Colon (tissue), 2 donors: ENCODE data around the gene RFTN2.
"Not testable (repeated sequence)": the region's sequence is repeated elsewhere in the genome, so short reads cannot be mapped to it uniquely, and the experiment has no call there.

Source experiments
- FAIRE-seq: peaks from 2 replicates; lab custom pipeline; 2012; peaks lifted over from hg19 to GRCh38; lab: Jason Lieb, UNC
- donor health status: control.
- donor health status: control.

The RFTN2 gene

GRCh38 chr2:197600306-197600705, 75.1 kb downstream of the RFTN2 start:
- no peak for FAIRE-seq

GRCh38 chr2:197599285-197599965, 76.0 kb downstream of the RFTN2 start:
- no peak for FAIRE-seq

- FAIRE-seq, result no peak
Measured at GRCh38 chr2:197598450-197598849, 76.9 kb downstream of the RFTN2 start.

- no peak for FAIRE-seq
Measured at GRCh38 chr2:197597166-197597565, 78.2 kb downstream of the RFTN2 start.

- no peak for FAIRE-seq
Measured at GRCh38 chr2:197596766-197597165, 78.6 kb downstream of the RFTN2 start.

- no peak for FAIRE-seq
Measured at GRCh38 chr2:197591339-197592072, 83.9 kb downstream of the RFTN2 start.

GRCh38 chr2:197587255-197587654, 88.1 kb downstream of the RFTN2 start:
- not testable (repeated sequence) for FAIRE-seq

GRCh38 chr2:197580166-197580565, 95.2 kb downstream of the RFTN2 start:
- FAIRE-seq, result not testable (repeated sequence)

- not testable (repeated sequence) for FAIRE-seq
Measured at GRCh38 chr2:197578294-197578693, 97.1 kb downstream of the RFTN2 start.

GRCh38 chr2:197577446-197577845, 97.9 kb downstream of the RFTN2 start:
- no peak for FAIRE-seq

GRCh38 chr2:197576631-197577030, 98.8 kb downstream of the RFTN2 start:
- FAIRE-seq, result no peak

GRCh38 chr2:197575987-197576386, 99.4 kb downstream of the RFTN2 start:
- FAIRE-seq, result no peak

GRCh38 chr2:197573608-197574007, 101.8 kb downstream of the RFTN2 start:
- FAIRE-seq, result no peak

GRCh38 chr2:197571627-197572271, 103.6 kb downstream of the RFTN2 start:
- no peak for FAIRE-seq

GRCh38 chr2:197560146-197560665, 115.2 kb downstream of the RFTN2 start:
- no peak for FAIRE-seq

- no peak for FAIRE-seq
Measured at GRCh38 chr2:197559681-197560080, 115.7 kb downstream of the RFTN2 start.

- FAIRE-seq, result no peak
Measured at GRCh38 chr2:197558393-197558792, 117.0 kb downstream of the RFTN2 start.

- FAIRE-seq, result no peak
Measured at GRCh38 chr2:197556456-197556855, 118.9 kb downstream of the RFTN2 start.

GRCh38 chr2:197555467-197555866, 119.9 kb downstream of the RFTN2 start:
- FAIRE-seq, result no peak

GRCh38 chr2:197551260-197551659, 124.1 kb downstream of the RFTN2 start:
- not testable (repeated sequence) for FAIRE-seq

- no peak for FAIRE-seq
Measured at GRCh38 chr2:197548582-197548981, 126.8 kb downstream of the RFTN2 start.

GRCh38 chr2:197547163-197547900, 128.1 kb downstream of the RFTN2 start:
- FAIRE-seq, result no peak
